Calu3 (cell line): ENCODE data around the gene OSBPL5. TPM values are rescaled to one million over a fixed set of nuclear protein-coding genes. Genes with fewer than 3 reads are reported as not detected.

ENCODE experiments used
- BruUV-seq: library from RNA; stranded (reverse); fragments of 400-500 nt; replicated peaks from 2 replicates; lab custom pipeline; 2021; lab: Mats Ljungman, UMichigan
- CTCF ChIA-PET: fragments of 300-600 bp; sonication (Branson Sonifier 250); formaldehyde crosslinking; loops from one replicate; lab custom pipeline; 2022; ENCODE audit warnings: antibody characterized with exemption; lab: Charles Lee
- DNase-seq: peaks from one replicate; pipeline ENCODE4 v3.0.0; 2022
- H3K27ac Mint-ChIP-seq: one replicate; pipeline ENCODE4 v1.8.0; 2022; ENCODE audit warnings: mixed read lengths; ENCODE audit not compliant: unreplicated experiment
- H3K27me3 Mint-ChIP-seq: one replicate; pipeline ENCODE4 v1.8.0; 2022; ENCODE audit warnings: mixed read lengths; ENCODE audit not compliant: unreplicated experiment
- H3K36me3 Mint-ChIP-seq: one replicate; pipeline ENCODE4 v1.8.0; 2022; ENCODE audit warnings: mild to moderate bottlenecking, moderate library complexity, mixed read lengths; ENCODE audit not compliant: insufficient read depth, unreplicated experiment
- H3K4me1 Mint-ChIP-seq: one replicate; pipeline ENCODE4 v1.8.0; 2022; ENCODE audit warnings: mild to moderate bottlenecking, low read depth, mixed read lengths; ENCODE audit not compliant: unreplicated experiment
- H3K4me3 Mint-ChIP-seq: one replicate; pipeline ENCODE4 v1.8.0; 2022; ENCODE audit warnings: mild to moderate bottlenecking, low read depth, moderate library complexity, mixed read lengths; ENCODE audit not compliant: unreplicated experiment
- H3K9me3 Mint-ChIP-seq: one replicate; pipeline ENCODE4 v1.8.0; 2022; ENCODE audit warnings: low read depth, mixed read lengths; ENCODE audit not compliant: unreplicated experiment
- intact Hi-C: fragments of 100-400 bp; cut with micrococcal nuclease; formaldehyde crosslinking; loops from one replicate; pipeline ENCODE4 v1.10.0; 2022; ENCODE audit not compliant: unreplicated experiment
- total RNA-seq: library from RNA; stranded (reverse); gene quantifications from 2 replicates; pipeline ENCODE4 v1.2.3, GENCODE V29; 2022
- TF ChIP-seq, protein P1 (sequence below): fragments of 200-600 bp; IDR thresholded peaks from one replicate; pipeline ENCODE4 v1.8.0; 2022; ENCODE audit warnings: antibody characterized with exemption; ENCODE audit not compliant: unreplicated experiment

The OSBPL5 gene
- total RNA-seq, 1 experiment from 2014 or later, result 7.1 TPM

DNA sequence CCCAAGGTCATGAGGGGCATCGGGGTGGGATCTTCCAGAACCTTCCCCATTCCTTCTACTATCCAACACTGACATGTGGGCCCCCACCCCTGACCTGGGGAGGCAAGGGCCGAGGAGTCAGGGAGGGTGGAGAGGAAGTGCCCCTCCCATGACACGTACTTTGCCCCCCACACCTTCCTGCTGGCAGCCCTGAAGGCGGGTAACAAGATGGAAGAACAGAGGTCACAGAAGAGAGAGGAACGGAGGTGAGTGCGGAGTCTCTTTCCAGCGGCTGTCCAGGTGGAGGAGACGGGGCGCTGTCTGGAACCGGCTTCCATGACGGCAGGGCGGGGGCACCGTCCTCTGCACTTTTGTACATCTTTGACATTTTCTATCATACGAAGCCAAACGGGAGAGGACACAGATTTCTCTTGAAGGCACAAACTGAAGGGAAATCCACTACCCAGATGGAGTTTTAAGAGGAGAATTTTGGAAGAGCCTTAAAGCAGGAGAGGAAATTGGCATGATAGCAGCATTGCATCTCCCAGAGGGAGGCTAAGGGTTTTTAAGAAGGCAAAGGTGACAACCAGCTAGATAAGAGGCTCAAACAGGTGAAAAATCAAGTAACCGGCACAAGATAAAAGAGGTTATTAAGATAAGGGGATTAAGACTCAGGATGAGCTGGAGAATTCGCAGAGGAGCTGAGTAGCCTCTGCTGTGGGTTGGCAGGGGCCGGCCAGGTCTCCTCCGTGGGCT, 16.7 kb downstream of the OSBPL5 start:
- CTCF ChIA-PET, result no interaction called here
- Mint-ChIP-seq H3K36me3 (no peaks in the 10 kb centered on the region), H3K27ac (no peak overlapping the region), H3K9me3 (no peaks in the 10 kb centered on the region), H3K27me3 (peaks cover 13% of the 10 kb centered on the region), H3K4me1 (no peaks in the 10 kb centered on the region), H3K4me3 (no peak overlapping the region)
- intact Hi-C loops, result no loop called here
- TF ChIP-seq, protein P1, sequence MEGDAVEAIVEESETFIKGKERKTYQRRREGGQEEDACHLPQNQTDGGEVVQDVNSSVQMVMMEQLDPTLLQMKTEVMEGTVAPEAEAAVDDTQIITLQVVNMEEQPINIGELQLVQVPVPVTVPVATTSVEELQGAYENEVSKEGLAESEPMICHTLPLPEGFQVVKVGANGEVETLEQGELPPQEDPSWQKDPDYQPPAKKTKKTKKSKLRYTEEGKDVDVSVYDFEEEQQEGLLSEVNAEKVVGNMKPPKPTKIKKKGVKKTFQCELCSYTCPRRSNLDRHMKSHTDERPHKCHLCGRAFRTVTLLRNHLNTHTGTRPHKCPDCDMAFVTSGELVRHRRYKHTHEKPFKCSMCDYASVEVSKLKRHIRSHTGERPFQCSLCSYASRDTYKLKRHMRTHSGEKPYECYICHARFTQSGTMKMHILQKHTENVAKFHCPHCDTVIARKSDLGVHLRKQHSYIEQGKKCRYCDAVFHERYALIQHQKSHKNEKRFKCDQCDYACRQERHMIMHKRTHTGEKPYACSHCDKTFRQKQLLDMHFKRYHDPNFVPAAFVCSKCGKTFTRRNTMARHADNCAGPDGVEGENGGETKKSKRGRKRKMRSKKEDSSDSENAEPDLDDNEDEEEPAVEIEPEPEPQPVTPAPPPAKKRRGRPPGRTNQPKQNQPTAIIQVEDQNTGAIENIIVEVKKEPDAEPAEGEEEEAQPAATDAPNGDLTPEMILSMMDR, result no peak
- BruUV-seq, result no TSS peak
- no peak for DNase-seq

DNA sequence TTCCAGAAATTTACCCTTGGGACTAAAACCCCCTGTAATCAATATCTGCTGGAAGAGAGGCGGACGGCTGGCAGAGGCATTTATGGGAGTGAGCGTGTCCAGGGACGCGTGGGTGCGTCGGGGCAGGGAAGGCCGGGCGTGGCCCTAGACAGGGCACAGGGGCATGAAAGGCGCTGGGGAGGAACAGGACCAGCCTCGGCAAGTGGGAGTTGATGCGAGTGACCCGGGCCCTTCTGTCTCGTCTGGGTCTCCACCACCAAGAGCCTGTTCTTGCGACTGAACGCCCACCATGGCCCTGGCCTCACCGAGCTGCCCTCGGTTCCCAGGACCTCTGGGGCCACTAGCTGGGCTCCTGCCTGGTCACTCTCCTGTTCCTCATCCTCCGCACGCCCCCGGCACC, 17.5 kb downstream of the OSBPL5 start:
- Mint-ChIP-seq H3K4me3 (no peak overlapping the region), H3K27me3 (peaks cover 13% of the 10 kb centered on the region), H3K4me1 (no peaks in the 10 kb centered on the region), H3K36me3 (no peaks in the 10 kb centered on the region), H3K9me3 (no peaks in the 10 kb centered on the region), H3K27ac (no peak overlapping the region)
- no TSS peak for BruUV-seq
- TF ChIP-seq, protein P1, result no peak
- no peak for DNase-seq
- CTCF ChIA-PET, result no interaction called here
- intact Hi-C loops, result no loop called here

DNA sequence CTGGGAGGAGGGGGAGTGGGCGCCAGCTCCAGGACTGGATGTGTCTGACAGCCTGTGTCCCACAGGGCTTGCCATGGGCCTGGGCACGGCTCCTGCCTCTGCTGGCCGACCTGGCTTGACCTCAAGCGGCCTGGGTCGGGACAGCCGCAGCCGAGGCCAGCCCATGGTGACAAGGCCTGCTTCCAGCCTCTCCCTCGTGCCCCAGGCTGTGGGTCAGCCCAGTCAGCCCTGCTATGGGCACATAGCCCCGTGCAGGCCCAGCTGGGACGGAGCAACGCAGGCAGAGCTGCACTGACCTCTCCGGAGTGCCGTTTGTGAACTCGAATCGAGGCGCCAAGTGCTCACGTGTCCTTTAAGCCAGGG, 17.9 kb downstream of the OSBPL5 start:
- no peak for DNase-seq
- Mint-ChIP-seq H3K27ac (no peak overlapping the region), H3K4me3 (no peak overlapping the region), H3K4me1 (no peaks in the 10 kb centered on the region), H3K36me3 (no peaks in the 10 kb centered on the region), H3K9me3 (no peaks in the 10 kb centered on the region), H3K27me3 (peaks cover 13% of the 10 kb centered on the region)
- no TSS peak for BruUV-seq
- TF ChIP-seq, protein P1, result no peak
- CTCF ChIA-PET, result no interaction called here
- intact Hi-C loops, result no loop called here

DNA sequence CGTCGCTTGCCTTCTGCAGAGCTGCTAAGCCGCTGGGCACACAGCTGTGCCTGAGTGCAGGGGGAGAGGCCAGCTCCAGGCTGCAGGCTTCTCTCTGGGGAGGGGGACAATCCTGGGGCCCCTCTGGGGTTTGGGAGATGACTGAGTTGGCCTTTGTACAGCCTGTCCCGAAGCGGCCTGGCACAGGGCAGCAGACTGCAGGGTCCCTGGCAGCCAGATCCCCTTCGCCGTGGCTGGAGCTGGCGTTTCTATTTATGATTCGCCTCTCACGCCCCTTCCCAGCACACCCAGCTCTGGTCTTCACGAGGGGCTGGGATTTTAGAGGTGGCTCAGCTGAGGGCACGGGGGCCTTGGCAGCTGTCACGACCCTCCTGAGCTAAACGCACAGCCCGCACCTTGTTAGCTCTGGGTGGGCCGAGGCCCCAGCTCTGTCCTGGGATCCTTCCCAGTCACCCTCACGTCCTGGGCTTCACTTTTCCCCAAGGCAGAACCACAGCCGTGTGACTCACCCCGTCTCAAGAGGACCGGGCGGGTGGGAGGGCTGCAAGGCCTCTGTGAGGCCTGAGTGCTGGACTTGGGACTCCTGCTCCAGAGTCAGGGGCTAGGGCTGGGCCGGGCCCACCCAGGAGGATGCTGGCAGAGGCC, 18.4 kb downstream of the OSBPL5 start:
- CTCF ChIA-PET, result no interaction called here
- Mint-ChIP-seq H3K4me3 (no peak overlapping the region), H3K9me3 (no peaks in the 10 kb centered on the region), H3K36me3 (no peaks in the 10 kb centered on the region), H3K27me3 (peaks cover 13% of the 10 kb centered on the region), H3K27ac (no peak overlapping the region), H3K4me1 (no peaks in the 10 kb centered on the region)
- intact Hi-C loops, result no loop called here
- BruUV-seq, result no TSS peak
- no peak for DNase-seq
- TF ChIP-seq, protein P1, result no peak
